NOMO-1 (cell line): ENCODE data around the gene NPY2R.
A peak's percentile ranks its signal among the peaks of the same experiment; 100 is the strongest.

ENCODE experiments used
- DNase-seq, 2 experiments: peaks; one replicate each; lab custom pipeline; 2025; ENCODE audit not compliant: unreplicated experiment in 2 of 2; lab: John Stamatoyannopoulos, UW

Gene NPY2R

GRCh38 chr4:155208258-155209054 lies at the start of gene NPY2R:
Gene NPY2R (plus strand): TSS chr4:155208636. CDS start chr4:155213940, 5,304 bp downstream.
- no peak for DNase-seq

- no peak for DNase-seq
Measured at GRCh38 chr4:155161357-155161756, 47.1 kb upstream of the NPY2R start.

DNA sequence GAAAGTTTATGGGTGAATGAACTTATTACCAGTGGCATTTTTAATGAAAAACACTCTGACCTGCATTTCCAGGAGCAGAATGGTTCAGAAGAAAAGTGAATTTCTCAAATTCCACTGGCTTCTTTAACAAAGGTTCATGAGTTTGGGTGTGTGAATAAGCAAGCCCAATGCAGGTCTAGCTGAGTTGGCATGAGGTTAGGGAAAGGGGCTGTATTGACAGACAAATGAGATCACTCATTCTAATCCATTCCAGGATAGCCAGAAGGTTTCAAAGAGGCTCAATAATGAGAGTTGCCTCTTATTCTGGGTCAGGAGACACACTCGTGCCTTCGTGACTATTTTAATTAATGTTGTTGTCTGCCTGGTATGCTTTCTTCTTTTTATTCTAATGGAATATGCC lies 43.7 kb upstream of the NPY2R start:
- no peak for DNase-seq

DNA sequence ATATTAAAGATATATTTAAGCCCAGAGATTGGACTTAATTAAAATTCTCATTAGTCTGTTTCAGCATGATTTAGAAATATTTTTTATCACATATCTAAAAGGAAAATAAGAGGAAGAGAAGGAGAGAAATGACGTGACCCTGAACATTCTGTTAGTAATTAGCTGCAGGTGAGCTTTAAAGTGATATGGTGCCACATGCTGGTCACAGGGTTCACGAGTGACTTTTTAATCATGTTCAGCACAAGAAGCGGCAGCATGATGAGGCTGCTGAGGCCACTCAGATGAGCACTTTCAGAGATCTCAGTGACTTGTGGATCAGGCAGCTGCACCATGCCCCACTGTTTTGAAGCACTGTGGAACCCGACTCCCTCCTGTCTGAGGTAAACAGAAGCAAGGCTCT lies 37.9 kb upstream of the NPY2R start:
- DNase-seq: no peak

DNA sequence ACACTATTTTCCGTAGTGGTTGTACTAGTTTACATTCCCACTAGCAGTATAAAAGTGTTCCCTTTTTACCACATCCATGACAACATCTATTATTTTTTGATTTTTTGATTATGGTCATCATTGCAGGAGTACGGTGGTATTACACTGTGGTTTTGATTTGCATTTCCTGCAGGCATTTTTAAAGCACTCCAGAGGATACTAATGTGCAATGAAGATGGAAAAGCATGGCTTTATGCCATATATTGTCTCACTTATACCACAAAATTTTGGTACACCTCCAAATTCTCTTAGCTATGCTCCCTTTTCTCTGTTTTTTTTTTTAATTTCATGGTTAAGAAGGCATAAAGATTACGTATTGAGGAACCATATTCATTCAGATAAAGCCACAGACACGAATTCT lies 35.1 kb upstream of the NPY2R start:
- no peak for DNase-seq

DNA sequence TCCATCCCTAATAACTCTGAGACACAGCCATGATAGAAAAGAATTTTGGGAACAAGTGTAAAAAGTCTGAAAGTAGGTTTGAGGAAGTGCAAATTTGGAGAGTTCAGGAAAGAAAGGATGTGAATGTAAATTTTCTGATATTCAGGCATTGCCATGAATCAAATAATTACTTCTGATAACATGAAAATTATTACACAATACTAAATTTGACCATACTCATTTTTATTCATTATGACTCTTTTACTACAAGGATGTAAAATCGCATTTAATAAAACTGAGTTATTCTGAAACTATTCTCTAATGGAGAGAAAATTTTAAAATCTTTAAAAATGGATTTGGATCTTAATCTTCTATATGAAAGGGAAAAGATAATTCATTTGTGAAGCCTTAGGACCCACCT lies 33.8 kb upstream of the NPY2R start:
- no peak for DNase-seq

DNA sequence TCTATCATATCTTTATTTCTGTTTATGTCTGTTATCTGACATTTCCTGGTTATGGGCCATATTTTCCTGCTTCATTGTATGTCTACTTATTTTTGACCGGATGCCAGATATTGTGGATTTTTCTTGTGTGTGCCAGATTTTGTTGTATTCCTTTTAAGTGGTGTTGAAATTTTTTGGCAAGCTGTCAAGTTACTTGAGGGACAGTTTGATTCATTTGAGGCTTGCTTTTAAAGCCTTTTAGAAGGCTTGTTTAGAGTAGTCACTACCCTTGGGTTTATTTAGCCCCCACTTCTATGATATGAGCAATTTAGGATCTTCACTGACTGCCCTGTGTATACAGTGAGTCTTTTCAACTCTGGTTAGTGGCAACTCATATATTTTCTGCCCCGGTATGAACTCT lies 29.2 kb upstream of the NPY2R start:
- no peak for DNase-seq

GRCh38 chr4:155186972-155187371 lies 21.5 kb upstream of the NPY2R start:
- DNase-seq: no peak

DNA sequence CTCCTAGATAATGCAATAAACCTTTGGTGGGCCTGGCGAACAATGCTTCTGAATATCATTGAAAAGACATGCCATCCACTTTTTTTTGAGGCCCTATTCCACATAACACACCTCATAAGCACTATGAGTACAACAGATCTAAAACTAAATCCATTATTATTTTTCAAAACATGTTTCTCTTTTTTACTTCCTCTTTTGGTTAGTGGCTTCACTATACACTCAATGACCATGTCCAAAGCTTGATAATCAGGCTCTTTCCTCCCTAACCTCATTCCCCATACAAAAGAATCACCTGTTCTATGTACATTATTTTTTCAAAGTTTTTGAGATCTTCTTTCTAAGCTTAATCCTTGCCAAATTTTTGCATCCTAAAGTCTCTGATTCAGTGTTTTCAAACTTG lies 20.4 kb upstream of the NPY2R start:
- no peak for DNase-seq

GRCh38 chr4:155190099-155190498 lies 18.3 kb upstream of the NPY2R start:
- no peak for DNase-seq

DNA sequence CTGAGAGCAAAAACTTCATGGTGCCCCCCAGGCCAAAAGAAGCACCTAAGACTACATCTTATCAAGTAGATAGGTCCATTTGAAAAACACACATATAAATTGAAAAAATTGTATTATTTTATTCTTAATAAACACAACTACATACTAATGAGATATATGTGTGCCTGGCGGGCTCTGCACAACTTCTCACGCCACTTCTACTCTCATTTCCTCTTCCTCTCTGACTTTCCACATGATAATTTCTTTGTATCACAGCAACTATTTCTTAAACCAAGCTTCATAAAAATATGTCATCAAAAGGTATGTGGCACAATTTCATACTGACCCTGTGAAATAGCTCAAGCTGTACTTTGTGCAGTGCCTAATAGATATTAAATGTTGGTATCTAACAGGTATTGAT lies 10.7 kb upstream of the NPY2R start:
- peak in 1 of 2 experiments; percentile 13 for DNase-seq

GRCh38 chr4:155207534-155208257 lies 740 bp upstream of the NPY2R start:
- DNase-seq: no peak

- no peak for DNase-seq
Measured at GRCh38 chr4:155220025-155220424, 11.6 kb downstream of the NPY2R start.

DNA sequence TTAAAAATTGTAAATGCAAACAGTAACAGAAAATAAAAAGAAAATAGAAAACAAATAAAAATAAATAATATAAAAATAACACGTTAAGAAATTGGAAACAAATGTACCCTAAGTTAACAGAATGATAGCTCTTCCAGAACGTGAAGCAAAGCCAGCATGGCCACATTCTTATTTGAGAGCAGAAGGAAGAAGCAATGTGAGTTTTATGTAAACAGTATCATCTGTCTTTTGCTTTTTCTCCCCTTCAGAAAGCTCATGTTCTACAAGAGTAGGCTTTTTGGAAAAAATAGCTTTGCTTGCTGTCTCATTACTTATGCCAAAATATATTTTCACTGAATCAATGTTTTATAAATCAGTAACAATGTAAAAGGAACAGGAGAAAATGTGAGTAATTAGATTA lies 18.7 kb downstream of the NPY2R start:
- no peak for DNase-seq

GRCh38 chr4:155228713-155229112 lies 20.3 kb downstream of the NPY2R start:
- no peak for DNase-seq

DNA sequence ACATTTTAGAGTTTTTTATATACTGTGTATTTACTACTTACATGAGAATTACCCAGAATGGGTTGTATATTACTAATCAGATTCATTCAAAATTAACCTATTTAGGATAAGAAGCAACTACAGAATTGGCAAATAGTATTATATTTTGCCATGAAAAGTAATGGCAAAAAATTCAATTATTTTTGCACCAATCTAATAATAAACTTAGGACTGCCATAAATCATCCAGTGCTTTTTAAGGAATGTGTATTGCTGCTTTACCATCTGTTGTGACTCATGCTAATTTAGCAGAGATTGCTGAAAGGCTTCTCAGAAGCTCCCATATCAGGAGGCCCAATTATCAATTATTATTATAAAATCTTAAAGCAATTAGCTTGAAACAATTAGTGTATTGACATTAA lies 24.0 kb downstream of the NPY2R start:
- DNase-seq: no peak

GRCh38 chr4:155234206-155234605 lies 25.8 kb downstream of the NPY2R start:
- DNase-seq: no peak

GRCh38 chr4:155237567-155237966 lies 29.1 kb downstream of the NPY2R start:
- no peak for DNase-seq

GRCh38 chr4:155241225-155241624 lies 32.8 kb downstream of the NPY2R start:
- no peak for DNase-seq

DNA sequence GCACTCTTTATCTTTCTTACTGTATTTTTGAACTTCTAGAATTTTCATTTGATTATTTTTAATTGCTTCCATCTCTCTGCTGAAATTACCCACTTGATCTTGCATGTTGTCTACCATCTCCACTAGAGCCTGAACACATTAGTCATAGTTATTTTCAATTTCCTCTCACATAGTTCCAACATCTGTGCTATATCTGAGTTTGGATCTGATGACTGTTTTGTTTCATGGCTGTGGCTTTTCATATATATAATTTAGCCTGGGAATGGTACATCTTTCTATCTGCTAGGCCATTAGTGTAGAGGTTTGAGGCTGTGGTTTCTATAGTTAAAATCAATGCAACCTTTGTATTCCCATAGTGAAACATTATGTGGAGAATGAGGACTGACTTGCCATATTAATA lies 33.2 kb downstream of the NPY2R start:
- DNase-seq: no peak

- DNase-seq: no peak
Measured at GRCh38 chr4:155245105-155245504, 36.7 kb downstream of the NPY2R start.
